Measurements from ENCODE around the gene IL24. TPM values are rescaled to one million over a fixed set of nuclear protein-coding genes. Genes with fewer than 3 reads are reported as not detected.

The IL24 gene
- total and polyA plus RNA-seq, 10 of the 15 experiments (the other 5 are each of a cell fraction or from before 2014, with no cell fraction given): 0.05 to 19.8 (median 0.35) TPM; not detected in 1

GRCh38 chr1:206860165-206860564 is 37.1 kb upstream of the IL24 start:
- FAIRE-seq (no peak), ATAC-seq (no peak), DNase-seq (ENCODE audit: low read depth, low spot score) (no peak)
- Histone ChIP-seq H3K9ac (ENCODE audit: control insufficient read depth, insufficient read depth, low read length) (no peak overlapping the region), H4K20me1 (ENCODE audit: control insufficient read depth, insufficient read depth) (no peaks in the 10 kb centered on the region), H2AFZ (ENCODE audit: control insufficient read depth, low read depth, low read length) (no peak overlapping the region), H3K4me1 (ENCODE audit: control insufficient read depth, insufficient read depth, low read length) (no peaks in the 10 kb centered on the region), H3K4me2 (ENCODE audit: control insufficient read depth, insufficient read depth) (no peak overlapping the region), H3K79me2 (ENCODE audit: control insufficient read depth, insufficient read depth, low read length) (no peaks in the 10 kb centered on the region), H3K27ac (ENCODE audit: control insufficient read depth, insufficient read depth) (no peak overlapping the region), H3K36me3 (ENCODE audit: control insufficient read depth in 2 of 2, insufficient read depth in 2 of 2, low read length in 1 of 2) (no peaks in the 10 kb centered on the region), H3K9me3 (replicated peaks; ENCODE audit: control insufficient read depth, insufficient read depth, low read length) (no peaks in the 10 kb centered on the region), H3K27me3 (replicated peaks in 1 of 2; ENCODE audit: control insufficient read depth in 2 of 2, insufficient read depth in 2 of 2, low read length in 1 of 2) (peaks cover 0 to 2% of the 10 kb centered on the region in 2 experiments; a peak in 1 of 4 replicates), H3K4me3 (no peak overlapping the region)
- BruUV-seq (replicated peaks): no TSS peak
- 64% methylated on average over 4 of the region's 4 CpGs for WGBS (ENCODE audit: insufficient coverage, insufficient replicate concordance, low lambda C conversion rate, missing lambda C conversion rate)
- intact Hi-C loops (cut with micrococcal nuclease; ENCODE audit: unreplicated experiment) (no loop called here), in situ Hi-C loops (cut with MboI) (no loop called here)
- SMC1A ChIA-PET (ENCODE audit: uncharacterized antibody, unreplicated experiment): interaction anchor here (0.8 to 1.6 kb wide), 5 partner anchors 12 to 125 kb away, joined by 3 to 4 read pairs (median 4); no protein-coding TSS in a partner anchor
- POLR2A ChIA-PET: interaction anchor here (0.6 to 0.9 kb wide), 2 partner anchors 18 to 71 kb away, joined by 3 read pairs; no protein-coding TSS in a partner anchor
- RAD21 ChIA-PET (ENCODE audit: unreplicated experiment): interaction anchor here (1.0 to 2.0 kb wide), 2 partner anchors 51 to 134 kb away, joined by 3 to 6 read pairs; no protein-coding TSS in a partner anchor
- CTCF ChIA-PET: interaction anchor here (1.1 to 6.8 kb wide), 7 partner anchors 43 to 146 kb away, joined by 3 to 52 read pairs (median 6); no protein-coding TSS in a partner anchor
- no peak for TF ChIP-seq ZNF274 (IDR thresholded peaks at IDR 0.05; ENCODE audit: insufficient read depth, insufficient read length)
- no peak for TF ChIP-seq DPF2 (IDR thresholded peaks at IDR 0.05)
- TF ChIP-seq IKZF2 (IDR thresholded peaks at IDR 0.05): no peak
- no peak for TF ChIP-seq SMC3 (IDR thresholded peaks at IDR 0.05; ENCODE audit: borderline replicate concordance, low read length)
- no peak for TF ChIP-seq POLR2AphosphoS2 (IDR thresholded peaks at IDR 0.05; ENCODE audit: low read depth, low read length)
- no peak for TF ChIP-seq HDGF (IDR thresholded peaks at IDR 0.05)
- TF ChIP-seq SMAD1 (IDR thresholded peaks at IDR 0.05; ENCODE audit: low read depth, partially characterized antibody): no peak
- no peak for TF ChIP-seq CREB1 (IDR thresholded peaks at IDR 0.05; ENCODE audit: low read depth)
- no peak for TF ChIP-seq EED (IDR thresholded peaks at IDR 0.05; ENCODE audit: low read depth)
- TF ChIP-seq NKRF (conservative IDR thresholded peaks at IDR 0.05): no peak
- TF ChIP-seq BMI1 (IDR thresholded peaks at IDR 0.05; ENCODE audit: borderline replicate concordance): no peak
- no peak for TF ChIP-seq PRDM15 (CRISPR knock-in tag; IDR thresholded peaks at IDR 0.05)
- TF ChIP-seq ASH2L (IDR thresholded peaks at IDR 0.05; ENCODE audit: borderline replicate concordance, low read depth): no peak
- no peak for TF ChIP-seq SMARCA5 (IDR thresholded peaks at IDR 0.05)
- no peak for TF ChIP-seq POLR2AphosphoS5 (IDR thresholded peaks at IDR 0.05; ENCODE audit: low read length)
- TF ChIP-seq NR2C1 (IDR thresholded peaks at IDR 0.05): no peak
- TF ChIP-seq NRF1 (conservative IDR thresholded peaks at IDR 0.05; ENCODE audit: low read depth, low read length): no peak
